ENCODE data around the gene FAM120A.

GRCh38 chr9:93585695-93586094 lies 134.2 kb downstream of the FAM120A start:
- TF ChIP-seq CTCF (conservative IDR thresholded peaks at IDR 0.05; ENCODE audit: low read length): no peak
- no peak for TF ChIP-seq EZH2phosphoT487 (IDR thresholded peaks at IDR 0.05; ENCODE audit: borderline replicate concordance)
